ENCODE results near the gene PCDHGA4. TPM values are rescaled to one million over a fixed set of nuclear protein-coding genes. Genes with fewer than 3 reads are reported as not detected.
A peak's percentile ranks its signal among the peaks of the same experiment; 100 is the strongest.
"Not testable (repeated sequence)": the region's sequence is repeated elsewhere in the genome, so short reads cannot be mapped to it uniquely, and the experiment has no call there.

The PCDHGA4 gene
- total RNA-seq, 1 experiment from 2014 or later = 0.69 TPM

DNA sequence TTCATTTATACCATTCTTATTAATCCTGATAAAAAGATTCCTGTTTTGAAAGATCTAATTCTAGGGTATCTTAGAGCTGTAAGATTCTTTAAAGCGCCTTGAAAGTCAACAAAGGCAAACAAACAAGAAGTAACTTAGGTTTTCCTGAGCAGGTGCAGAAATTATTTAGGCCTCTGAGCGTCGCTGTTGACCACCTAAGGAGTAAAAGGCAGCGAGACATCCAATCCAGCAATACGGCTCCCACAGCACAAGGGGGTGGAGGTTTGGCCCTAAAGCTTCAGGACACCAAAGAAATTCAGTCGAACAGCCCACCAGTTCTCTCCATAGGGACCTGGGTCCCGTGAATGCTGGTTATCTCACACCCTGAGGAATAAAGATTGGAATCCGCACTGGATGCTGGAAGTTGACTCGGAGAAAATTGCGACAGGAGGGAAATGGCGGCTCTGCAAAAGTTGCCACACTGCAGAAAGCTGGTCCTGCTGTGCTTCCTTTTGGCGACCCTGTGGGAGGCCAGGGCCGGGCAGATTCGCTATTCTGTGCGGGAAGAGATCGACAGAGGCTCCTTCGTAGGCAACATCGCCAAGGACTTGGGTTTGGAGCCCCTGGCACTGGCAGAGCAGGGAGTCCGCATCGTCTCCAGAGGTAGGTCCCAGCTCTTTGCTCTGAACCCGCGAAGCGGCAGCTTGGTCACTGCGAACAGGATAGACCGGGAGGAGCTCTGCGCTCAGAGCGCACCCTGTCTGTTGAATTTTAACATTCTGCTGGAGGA lies 16.1 kb upstream of the PCDHGA4 start, which contains the start of gene PCDHGA2:
TSS of gene PCDHGA2 (plus strand) at position 223 of the 769 bp plus-strand sequence.
- ATAC-seq (no peak), DNase-seq (ENCODE audit: low read depth, low spot score) (no peak)
- intact Hi-C loops (cut with micrococcal nuclease; ENCODE audit: unreplicated experiment) (no loop called here), in situ Hi-C loops (cut with HindIII; ENCODE audit: low pct_unique_long_range_greater_than_20kb, low sequenced_read_pairs) (loop anchor here (25.0 kb wide), 1 partner anchor 151 kb away; the partner anchor contains the start of genes PCDHB10, PCDHB11, PCDHB16 and PCDHB8)
- Histone ChIP-seq H3K4me1 (ENCODE audit: control insufficient read depth, insufficient read depth, low read length) (no peaks in the 10 kb centered on the region), H3K4me3 (ENCODE audit: low read depth in 2 of 2, low read length in 2 of 2) (no peak within 1 kb of the TSS), H3K9me3 (ENCODE audit: control insufficient read depth, insufficient read depth, low read depth, low read length) (peaks cover 6% of the 10 kb centered on the region; the same call in 1 of the 2 replicates), H3K27me3 (ENCODE audit: control insufficient read depth, insufficient read depth, low read length) (no peaks in the 10 kb centered on the region), H3K27ac (ENCODE audit: low read length) (no peak within 1 kb of the TSS), H3K36me3 (ENCODE audit: control insufficient read depth, insufficient read depth, low read length) (no peaks in the 10 kb centered on the region)
- BruUV-seq (replicated peaks) = no TSS peak
- CTCF ChIA-PET = interaction anchor here (0.8 to 1.1 kb wide), 2 partner anchors 8 to 9 kb away, joined by 3 to 7 read pairs; partner anchors contain the start of gene PCDHGA1
- TF ChIP-seq SIN3A (IDR thresholded peaks at IDR 0.05; ENCODE audit: borderline replicate concordance, insufficient read depth, low read depth, low read length) = no peak
- TF ChIP-seq, protein P1, sequence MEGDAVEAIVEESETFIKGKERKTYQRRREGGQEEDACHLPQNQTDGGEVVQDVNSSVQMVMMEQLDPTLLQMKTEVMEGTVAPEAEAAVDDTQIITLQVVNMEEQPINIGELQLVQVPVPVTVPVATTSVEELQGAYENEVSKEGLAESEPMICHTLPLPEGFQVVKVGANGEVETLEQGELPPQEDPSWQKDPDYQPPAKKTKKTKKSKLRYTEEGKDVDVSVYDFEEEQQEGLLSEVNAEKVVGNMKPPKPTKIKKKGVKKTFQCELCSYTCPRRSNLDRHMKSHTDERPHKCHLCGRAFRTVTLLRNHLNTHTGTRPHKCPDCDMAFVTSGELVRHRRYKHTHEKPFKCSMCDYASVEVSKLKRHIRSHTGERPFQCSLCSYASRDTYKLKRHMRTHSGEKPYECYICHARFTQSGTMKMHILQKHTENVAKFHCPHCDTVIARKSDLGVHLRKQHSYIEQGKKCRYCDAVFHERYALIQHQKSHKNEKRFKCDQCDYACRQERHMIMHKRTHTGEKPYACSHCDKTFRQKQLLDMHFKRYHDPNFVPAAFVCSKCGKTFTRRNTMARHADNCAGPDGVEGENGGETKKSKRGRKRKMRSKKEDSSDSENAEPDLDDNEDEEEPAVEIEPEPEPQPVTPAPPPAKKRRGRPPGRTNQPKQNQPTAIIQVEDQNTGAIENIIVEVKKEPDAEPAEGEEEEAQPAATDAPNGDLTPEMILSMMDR (IDR thresholded peaks at IDR 0.05) = peak; percentile 36
- POLR2A ChIA-PET = interaction anchor here (0.6 kb wide), 1 partner anchor 298 kb away, joined by 6 read pairs; the partner anchor contains the start of genes HDAC3 and RELL2

DNA sequence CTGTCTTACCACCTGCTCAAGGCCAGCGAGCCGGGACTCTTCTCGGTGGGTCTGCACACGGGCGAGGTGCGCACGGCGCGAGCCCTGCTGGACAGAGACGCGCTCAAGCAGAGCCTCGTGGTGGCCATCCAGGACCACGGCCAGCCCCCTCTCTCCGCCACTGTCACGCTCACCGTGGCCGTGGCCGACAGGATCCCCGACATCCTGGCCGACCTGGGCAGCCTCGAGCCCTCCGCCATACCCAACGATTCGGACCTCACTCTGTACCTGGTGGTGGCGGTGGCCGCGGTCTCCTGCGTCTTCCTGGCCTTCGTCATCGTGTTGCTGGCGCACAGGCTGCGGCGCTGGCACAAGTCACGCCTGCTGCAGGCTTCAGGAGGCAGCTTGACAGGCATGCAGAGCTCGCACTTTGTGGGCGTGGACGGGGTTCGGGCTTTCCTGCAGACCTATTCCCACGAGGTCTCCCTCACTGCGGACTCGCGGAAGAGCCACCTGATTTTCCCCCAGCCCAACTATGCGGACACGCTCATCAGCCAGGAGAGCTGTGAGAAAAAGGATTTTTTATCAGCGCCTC lies 14.0 kb upstream of the PCDHGA4 start:
- H3K9me3 ChIP-seq (ENCODE audit: control insufficient read depth, insufficient read depth, low read depth, low read length); H3K4me3 ChIP-seq (ENCODE audit: low read depth in 2 of 2, low read length in 2 of 2); intact Hi-C loops (cut with micrococcal nuclease; ENCODE audit: unreplicated experiment); CTCF ChIA-PET; H3K27me3 ChIP-seq (ENCODE audit: control insufficient read depth, insufficient read depth, low read length); POLR2A ChIA-PET; DNase-seq (ENCODE audit: low read depth, low spot score); H3K36me3 ChIP-seq (ENCODE audit: control insufficient read depth, insufficient read depth, low read length); ATAC-seq; H3K27ac ChIP-seq (ENCODE audit: low read length); H3K4me1 ChIP-seq (ENCODE audit: control insufficient read depth, insufficient read depth, low read length); BruUV-seq (replicated peaks): not testable (repeated sequence)
- in situ Hi-C loops (cut with HindIII; ENCODE audit: low pct_unique_long_range_greater_than_20kb, low sequenced_read_pairs) = loop anchor here (25.0 kb wide), 1 partner anchor 154 kb away; the partner anchor contains the start of genes PCDHB10, PCDHB11, PCDHB16 and PCDHB8

DNA sequence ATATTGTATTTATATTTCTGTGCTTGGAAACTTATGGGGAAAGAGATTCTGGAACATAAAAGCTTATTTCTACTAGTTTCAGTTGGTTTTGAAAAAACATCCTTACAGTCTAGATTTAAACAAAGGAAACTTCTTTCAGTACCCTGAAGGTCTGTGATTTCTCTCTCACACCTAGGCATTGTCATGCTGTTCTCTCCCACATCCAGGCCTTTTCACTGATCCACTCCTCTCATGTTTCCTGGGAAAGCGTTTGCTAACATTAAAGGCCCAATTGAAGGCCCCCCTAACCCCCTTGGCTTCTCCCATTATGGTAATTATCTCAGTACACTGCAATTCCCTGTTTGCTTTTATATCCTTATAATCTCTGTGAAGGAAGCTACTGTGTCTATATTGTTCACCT lies 12.0 kb upstream of the PCDHGA4 start:
- H3K4me1 ChIP-seq (ENCODE audit: control insufficient read depth, insufficient read depth, low read length) = no peaks in the 10 kb centered on the region
- ChIA-PET POLR2A (interaction anchor here (1.0 kb wide), 1 partner anchor 22 kb away, joined by 3 read pairs; no protein-coding TSS in a partner anchor), CTCF (interaction anchor here (0.6 kb wide), 1 partner anchor 595 kb away, joined by 3 read pairs; no protein-coding TSS in a partner anchor)
- H3K27me3 ChIP-seq (ENCODE audit: control insufficient read depth, insufficient read depth, low read length) = no peaks in the 10 kb centered on the region
- H3K27ac ChIP-seq (ENCODE audit: low read length) = no peak overlapping the region
- DNase-seq (ENCODE audit: low read depth, low spot score) (no peak), ATAC-seq (no peak)
- intact Hi-C loops (cut with micrococcal nuclease; ENCODE audit: unreplicated experiment) (no loop called here), in situ Hi-C loops (cut with HindIII; ENCODE audit: low pct_unique_long_range_greater_than_20kb, low sequenced_read_pairs) (loop anchor here (25.0 kb wide), 1 partner anchor 155 kb away; the partner anchor contains the start of genes PCDHB10, PCDHB11, PCDHB16 and PCDHB8)
- TF ChIP-seq TCF7L2 (IDR thresholded peaks at IDR 0.05; ENCODE audit: low read depth, low read length) = no peak
- TF ChIP-seq, protein P1 (IDR thresholded peaks at IDR 0.05) = no peak
- no peak for TF ChIP-seq POLR2AphosphoS5 (IDR thresholded peaks at IDR 0.05; ENCODE audit: low read depth, low read length)
- TF ChIP-seq, protein P2, sequence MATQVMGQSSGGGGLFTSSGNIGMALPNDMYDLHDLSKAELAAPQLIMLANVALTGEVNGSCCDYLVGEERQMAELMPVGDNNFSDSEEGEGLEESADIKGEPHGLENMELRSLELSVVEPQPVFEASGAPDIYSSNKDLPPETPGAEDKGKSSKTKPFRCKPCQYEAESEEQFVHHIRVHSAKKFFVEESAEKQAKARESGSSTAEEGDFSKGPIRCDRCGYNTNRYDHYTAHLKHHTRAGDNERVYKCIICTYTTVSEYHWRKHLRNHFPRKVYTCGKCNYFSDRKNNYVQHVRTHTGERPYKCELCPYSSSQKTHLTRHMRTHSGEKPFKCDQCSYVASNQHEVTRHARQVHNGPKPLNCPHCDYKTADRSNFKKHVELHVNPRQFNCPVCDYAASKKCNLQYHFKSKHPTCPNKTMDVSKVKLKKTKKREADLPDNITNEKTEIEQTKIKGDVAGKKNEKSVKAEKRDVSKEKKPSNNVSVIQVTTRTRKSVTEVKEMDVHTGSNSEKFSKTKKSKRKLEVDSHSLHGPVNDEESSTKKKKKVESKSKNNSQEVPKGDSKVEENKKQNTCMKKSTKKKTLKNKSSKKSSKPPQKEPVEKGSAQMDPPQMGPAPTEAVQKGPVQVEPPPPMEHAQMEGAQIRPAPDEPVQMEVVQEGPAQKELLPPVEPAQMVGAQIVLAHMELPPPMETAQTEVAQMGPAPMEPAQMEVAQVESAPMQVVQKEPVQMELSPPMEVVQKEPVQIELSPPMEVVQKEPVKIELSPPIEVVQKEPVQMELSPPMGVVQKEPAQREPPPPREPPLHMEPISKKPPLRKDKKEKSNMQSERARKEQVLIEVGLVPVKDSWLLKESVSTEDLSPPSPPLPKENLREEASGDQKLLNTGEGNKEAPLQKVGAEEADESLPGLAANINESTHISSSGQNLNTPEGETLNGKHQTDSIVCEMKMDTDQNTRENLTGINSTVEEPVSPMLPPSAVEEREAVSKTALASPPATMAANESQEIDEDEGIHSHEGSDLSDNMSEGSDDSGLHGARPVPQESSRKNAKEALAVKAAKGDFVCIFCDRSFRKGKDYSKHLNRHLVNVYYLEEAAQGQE (IDR thresholded peaks at IDR 0.05; ENCODE audit: insufficient read depth in 1 of 2, low read depth in 2 of 2, low read length in 1 of 2) = no peak
- no peak for TF ChIP-seq SIN3A (IDR thresholded peaks at IDR 0.05; ENCODE audit: borderline replicate concordance, insufficient read depth, low read depth, low read length)
- H3K4me3 ChIP-seq (ENCODE audit: low read depth in 2 of 2, low read length in 2 of 2) = no peak overlapping the region
- no peaks in the 10 kb centered on the region; the same call in 1 of the 2 replicates for H3K9me3 ChIP-seq (ENCODE audit: control insufficient read depth, insufficient read depth, low read depth, low read length)
- no TSS peak for BruUV-seq (replicated peaks)
- H3K36me3 ChIP-seq (ENCODE audit: control insufficient read depth, insufficient read depth, low read length) = no peaks in the 10 kb centered on the region

Measured in Panc1 (cell line).